Measurements from ENCODE around the gene ELOF1. TPM values are rescaled to one million over a fixed set of nuclear protein-coding genes. Genes with fewer than 3 reads are reported as not detected.

The ELOF1 gene
- total RNA-seq, 1 donor from 2014 or later: 69.8 TPM

- no peak for DNase-seq (ENCODE audit: low read depth, low spot score)
- no peak overlapping the region for H3K4me3 Mint-ChIP-seq
- no peak overlapping the region for H3K27ac Mint-ChIP-seq (ENCODE audit: unreplicated experiment)
- H3K36me3 Mint-ChIP-seq (ENCODE audit: low read depth): peaks cover 5% of the 10 kb centered on the region
- TF ChIP-seq CTCF (conservative IDR thresholded peaks at IDR 0.05): no peak
- no peaks in the 10 kb centered on the region for H3K27me3 Mint-ChIP-seq (ENCODE audit: low read depth)
- peaks cover 7% of the 10 kb centered on the region for H3K4me1 Mint-ChIP-seq
- H3K9me3 Mint-ChIP-seq: no peaks in the 10 kb centered on the region
Observed at GRCh38 chr19:11552666-11553372, 6.2 kb downstream of the ELOF1 start.

GRCh38 chr19:11551603-11552235 lies 7.3 kb downstream of the ELOF1 start:
- Mint-ChIP-seq H3K27ac (ENCODE audit: unreplicated experiment) (no peak overlapping the region), H3K36me3 (ENCODE audit: low read depth) (peaks cover 5% of the 10 kb centered on the region), H3K4me1 (peaks cover 1% of the 10 kb centered on the region), H3K27me3 (ENCODE audit: low read depth) (no peaks in the 10 kb centered on the region), H3K4me3 (no peak overlapping the region), H3K9me3 (no peaks in the 10 kb centered on the region)
- TF ChIP-seq CTCF (conservative IDR thresholded peaks at IDR 0.05): peak; percentile 50
- DNase-seq (ENCODE audit: low read depth, low spot score): no peak

GRCh38 chr19:11550265-11550664 lies 8.8 kb downstream of the ELOF1 start:
- peaks cover 3% of the 10 kb centered on the region for H3K4me1 Mint-ChIP-seq
- no peak for DNase-seq (ENCODE audit: low read depth, low spot score)
- no peak for TF ChIP-seq CTCF (conservative IDR thresholded peaks at IDR 0.05)
- H3K36me3 Mint-ChIP-seq (ENCODE audit: low read depth): peaks cover under 1% of the 10 kb centered on the region
- H3K27ac Mint-ChIP-seq (ENCODE audit: unreplicated experiment): peak overlapping the region; percentile 44
- H3K27me3 Mint-ChIP-seq (ENCODE audit: low read depth): peaks cover 3% of the 10 kb centered on the region
- no peaks in the 10 kb centered on the region for H3K9me3 Mint-ChIP-seq
- peak overlapping the region; percentile 40 for H3K4me3 Mint-ChIP-seq

GRCh38 chr19:11549386-11549953 lies 9.6 kb downstream of the ELOF1 start:
- Mint-ChIP-seq H3K4me1 (peaks cover 3% of the 10 kb centered on the region), H3K27me3 (ENCODE audit: low read depth) (peaks cover 5% of the 10 kb centered on the region), H3K9me3 (no peaks in the 10 kb centered on the region), H3K27ac (ENCODE audit: unreplicated experiment) (no peak overlapping the region), H3K36me3 (ENCODE audit: low read depth) (no peaks in the 10 kb centered on the region), H3K4me3 (no peak overlapping the region)
- DNase-seq (ENCODE audit: low read depth, low spot score): no peak
- TF ChIP-seq CTCF (conservative IDR thresholded peaks at IDR 0.05): no peak

GRCh38 chr19:11547929-11548700 lies 10.9 kb downstream of the ELOF1 start:
- no peaks in the 10 kb centered on the region for H3K36me3 Mint-ChIP-seq (ENCODE audit: low read depth)
- H3K27me3 Mint-ChIP-seq (ENCODE audit: low read depth): peaks cover 7% of the 10 kb centered on the region
- DNase-seq (ENCODE audit: low read depth, low spot score): no peak
- peaks cover 3% of the 10 kb centered on the region for H3K4me1 Mint-ChIP-seq
- no peak for TF ChIP-seq CTCF (conservative IDR thresholded peaks at IDR 0.05)
- H3K4me3 Mint-ChIP-seq: no peak overlapping the region
- H3K9me3 Mint-ChIP-seq: no peaks in the 10 kb centered on the region
- no peak overlapping the region for H3K27ac Mint-ChIP-seq (ENCODE audit: unreplicated experiment)

Measured in neural crest cell (in vitro differentiated cells).